HG02571 (cell line): Measurements from ENCODE around the gene TAX1BP1.

ENCODE experiments used
- ATAC-seq: cut with Tn5 transposase; IDR thresholded peaks from one replicate; pipeline ENCODE4 v1.9.1; 2021; ENCODE audit warnings: mild to moderate bottlenecking, moderate library complexity; ENCODE audit not compliant: unreplicated experiment

The TAX1BP1 gene

GRCh38 chr7:27739909-27740448 is at the start of gene TAX1BP1:
Gene TAX1BP1 (plus strand): TSS chr7:27740162. CDS start chr7:27748525, 8,363 bp downstream.
- peak; percentile 98 for ATAC-seq

- no peak for ATAC-seq
These were observed 49.3 kb upstream of the TAX1BP1 start for GRCh38 chr7:27690649-27691048.

DNA sequence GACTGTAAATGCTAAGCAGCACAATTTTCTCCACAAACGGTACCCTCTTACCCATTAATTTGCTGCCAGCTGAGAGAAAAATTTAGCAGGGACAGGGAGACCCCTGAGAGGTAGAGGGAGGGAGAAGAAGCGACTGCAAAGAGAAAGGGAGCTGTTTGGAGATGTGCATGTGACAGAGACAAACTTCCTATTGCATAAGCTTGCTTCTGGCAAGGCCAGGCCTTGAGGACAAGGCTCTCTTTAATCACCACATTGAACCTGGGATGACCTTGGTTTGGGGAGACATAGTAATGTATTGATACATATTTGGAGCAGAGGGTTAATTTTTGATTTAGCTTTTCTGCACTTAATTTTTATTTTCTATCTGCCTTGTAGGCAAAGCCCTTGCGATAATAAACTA is 46.2 kb upstream of the TAX1BP1 start:
- ATAC-seq: no peak

GRCh38 chr7:27695096-27695495 is 44.9 kb upstream of the TAX1BP1 start:
- ATAC-seq: no peak

DNA sequence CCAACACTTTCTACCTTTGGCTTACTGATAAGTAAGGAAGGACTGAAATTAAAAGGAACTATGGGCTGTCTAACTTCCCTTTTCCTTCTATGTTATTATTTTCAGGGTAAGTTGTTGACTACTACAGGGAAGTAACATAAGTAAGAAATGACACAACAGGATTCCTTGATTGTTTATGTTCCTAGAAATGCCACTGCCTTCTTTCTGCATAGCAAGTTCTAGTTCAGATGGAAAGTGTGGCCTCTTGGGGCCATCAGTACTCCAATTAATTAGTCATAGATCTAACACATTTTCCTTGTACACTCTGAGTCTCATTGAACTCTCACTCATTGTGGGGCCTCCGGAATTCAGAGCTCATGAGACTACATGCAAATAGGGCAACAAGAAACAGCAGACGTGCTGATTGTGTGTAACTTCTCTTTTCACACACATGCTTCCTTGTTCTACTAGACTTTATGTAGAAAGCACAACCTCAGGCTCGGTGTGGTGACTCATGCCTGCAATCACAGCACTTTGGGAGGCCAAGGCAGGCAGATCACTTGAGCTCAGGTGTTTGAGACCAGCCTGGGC is 42.0 kb upstream of the TAX1BP1 start:
- ATAC-seq: peak; percentile 77

GRCh38 chr7:27699751-27700150 is 40.2 kb upstream of the TAX1BP1 start:
- ATAC-seq: no peak

GRCh38 chr7:27700501-27700900 is 39.5 kb upstream of the TAX1BP1 start:
- no peak for ATAC-seq

DNA sequence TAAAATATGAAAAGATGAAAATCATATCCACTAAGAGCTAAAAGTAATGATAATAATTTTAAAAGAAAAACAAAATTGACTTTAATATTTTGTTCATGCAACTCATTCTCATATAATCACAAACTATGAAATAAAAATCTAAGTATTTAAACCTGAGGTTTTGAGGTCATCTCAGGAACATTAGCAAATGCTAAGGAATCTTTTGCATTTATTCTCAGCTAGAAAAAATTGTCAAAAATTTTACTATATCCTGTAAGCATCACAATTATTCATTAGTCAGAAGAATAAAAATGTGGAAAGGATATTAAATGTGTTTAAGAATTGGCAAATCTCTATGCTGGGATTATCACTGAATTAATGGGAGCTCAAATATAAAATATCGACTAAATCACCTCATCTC is 36.8 kb upstream of the TAX1BP1 start:
- ATAC-seq: no peak

- no peak for ATAC-seq
These were observed 35.4 kb upstream of the TAX1BP1 start for GRCh38 chr7:27704422-27705199.

- ATAC-seq: no peak
These were observed 34.8 kb upstream of the TAX1BP1 start for GRCh38 chr7:27705200-27705594.

GRCh38 chr7:27708485-27708884 is 31.5 kb upstream of the TAX1BP1 start:
- no peak for ATAC-seq

DNA sequence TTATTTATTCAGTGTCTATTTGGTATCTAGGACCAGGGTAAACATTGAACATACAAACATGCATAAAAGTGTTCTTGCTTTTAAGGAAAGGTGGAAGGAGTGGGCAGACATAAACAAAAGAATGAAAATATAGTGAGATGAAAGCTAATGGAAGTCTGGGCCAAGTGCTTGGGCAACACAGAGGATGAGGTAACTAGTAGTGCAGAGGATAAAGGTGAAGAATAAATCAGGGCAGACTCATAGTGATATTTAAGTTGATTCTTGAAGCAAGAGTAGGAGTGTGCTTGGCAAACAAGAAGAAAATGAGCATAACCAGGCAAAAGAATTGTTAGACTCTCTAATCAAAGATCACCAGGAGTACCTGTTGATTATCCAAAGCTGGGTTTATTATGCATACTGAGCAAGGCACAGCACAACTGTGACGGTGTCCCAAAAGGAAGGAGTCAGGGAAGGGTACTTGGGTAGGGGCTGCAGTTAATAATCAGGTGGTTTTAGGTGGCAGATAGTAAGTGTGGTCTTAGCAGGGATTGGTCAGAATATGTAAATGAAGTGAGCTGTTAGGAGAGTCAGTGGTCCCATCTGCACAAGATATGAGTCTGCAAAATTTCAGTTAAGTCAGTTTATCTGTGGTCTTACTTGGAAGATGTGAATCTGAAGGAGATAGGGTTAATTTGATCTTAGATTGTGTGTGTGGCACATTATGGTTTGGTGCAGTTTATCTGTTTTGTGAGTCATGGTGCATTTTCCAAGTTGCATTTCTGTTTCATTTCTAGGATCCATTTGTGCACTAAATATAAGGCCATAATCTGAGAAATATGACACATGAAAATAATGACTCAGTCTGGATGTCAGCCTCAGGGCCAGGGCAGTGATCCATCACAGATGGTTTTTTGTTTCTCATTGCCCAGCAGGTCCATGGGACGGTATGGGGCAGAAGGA is 30.6 kb upstream of the TAX1BP1 start:
- no peak for ATAC-seq

- no peak for ATAC-seq
These were observed 27.7 kb upstream of the TAX1BP1 start for GRCh38 chr7:27712217-27712616.

DNA sequence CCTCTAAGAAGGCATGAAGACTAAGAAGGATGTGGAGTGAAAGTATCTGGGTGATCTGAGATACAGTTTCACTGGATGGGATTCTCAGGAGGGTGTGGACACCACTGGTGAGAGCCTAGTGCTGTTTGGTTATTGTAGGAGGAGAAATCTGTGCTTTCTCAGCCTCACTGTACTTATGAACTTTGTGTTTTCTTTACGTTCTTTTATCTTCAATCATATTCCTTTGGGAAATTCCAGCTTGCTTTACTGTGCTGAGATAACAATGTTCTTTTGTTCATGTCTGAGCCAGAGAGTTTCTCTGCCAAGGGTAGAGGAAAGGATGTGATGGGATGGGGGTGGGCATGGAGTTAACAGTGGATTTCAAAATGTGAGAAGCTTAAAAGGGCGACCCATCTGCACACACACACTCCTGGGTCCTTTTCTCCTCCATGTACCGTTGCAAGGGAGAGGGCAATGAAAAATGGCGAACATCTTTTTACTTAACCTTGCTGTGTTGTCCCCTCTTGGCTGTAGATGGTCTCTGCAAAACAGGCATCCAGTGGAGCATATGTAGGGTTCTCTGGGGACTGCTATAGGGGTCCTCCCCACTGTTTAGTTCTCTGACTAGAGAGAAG is 25.0 kb upstream of the TAX1BP1 start:
- ATAC-seq: no peak

DNA sequence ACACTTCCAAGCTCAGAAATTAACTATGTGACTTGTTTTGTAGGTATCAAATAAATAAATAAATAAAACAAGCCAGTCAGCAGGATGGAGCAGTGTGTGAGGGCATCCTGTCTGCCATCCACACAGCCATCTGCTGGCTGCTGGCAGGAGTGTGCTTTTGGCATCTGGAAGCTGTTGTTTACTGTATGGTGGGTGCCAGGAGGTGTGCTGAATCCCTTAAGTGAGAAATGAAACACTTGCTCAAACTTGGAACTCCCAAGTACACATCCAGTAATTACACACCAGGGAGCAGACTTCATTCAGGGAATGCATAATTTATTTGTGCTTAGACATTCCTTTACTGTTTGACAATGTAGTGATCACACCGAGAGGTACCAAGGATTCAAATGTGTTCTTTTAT is 16.9 kb upstream of the TAX1BP1 start:
- no peak for ATAC-seq

DNA sequence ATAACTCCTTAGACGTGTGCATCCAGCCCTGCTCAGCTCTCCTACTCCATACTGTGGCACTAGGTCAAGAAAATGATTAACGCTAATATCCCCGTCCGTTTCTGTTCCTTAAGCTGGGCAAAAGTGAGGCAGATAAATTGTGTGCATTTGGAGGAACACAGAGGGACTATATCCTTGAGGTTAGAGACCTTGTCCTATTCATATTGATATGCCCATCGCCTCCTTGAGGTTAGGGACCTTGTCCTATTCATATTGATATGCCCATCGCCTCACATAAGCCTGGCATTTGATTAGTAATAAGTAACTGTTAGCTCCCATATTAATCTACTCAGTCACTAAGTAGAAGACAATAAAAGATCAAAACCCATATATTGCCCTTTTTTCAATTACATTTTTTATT is 12.9 kb upstream of the TAX1BP1 start:
- no peak for ATAC-seq

- ATAC-seq: no peak
These were observed 9.8 kb upstream of the TAX1BP1 start for GRCh38 chr7:27730112-27730511.

DNA sequence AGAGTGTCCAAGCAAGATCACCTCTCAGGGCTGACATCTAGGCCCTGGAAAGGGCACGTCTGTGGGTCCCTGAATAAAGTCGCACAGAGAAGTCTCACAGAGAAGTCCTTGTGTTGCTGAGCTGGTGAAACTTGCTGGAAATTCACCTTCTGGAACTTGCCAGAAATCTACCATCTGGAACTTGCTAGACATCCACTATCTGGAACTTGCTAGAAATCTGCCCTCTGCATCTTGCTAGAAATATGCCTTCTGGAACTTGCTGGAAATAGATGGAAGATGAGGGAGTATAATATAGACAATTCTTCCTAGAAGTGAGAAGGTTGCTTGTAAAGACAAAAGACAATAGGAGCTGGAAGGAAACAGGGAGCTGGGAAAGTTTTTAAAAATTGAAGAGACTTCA is 5.4 kb upstream of the TAX1BP1 start:
- ATAC-seq: no peak

- no peak for ATAC-seq
These were observed 4.8 kb upstream of the TAX1BP1 start for GRCh38 chr7:27735165-27735564.

GRCh38 chr7:27735831-27736230 is 4.1 kb upstream of the TAX1BP1 start:
- no peak for ATAC-seq

DNA sequence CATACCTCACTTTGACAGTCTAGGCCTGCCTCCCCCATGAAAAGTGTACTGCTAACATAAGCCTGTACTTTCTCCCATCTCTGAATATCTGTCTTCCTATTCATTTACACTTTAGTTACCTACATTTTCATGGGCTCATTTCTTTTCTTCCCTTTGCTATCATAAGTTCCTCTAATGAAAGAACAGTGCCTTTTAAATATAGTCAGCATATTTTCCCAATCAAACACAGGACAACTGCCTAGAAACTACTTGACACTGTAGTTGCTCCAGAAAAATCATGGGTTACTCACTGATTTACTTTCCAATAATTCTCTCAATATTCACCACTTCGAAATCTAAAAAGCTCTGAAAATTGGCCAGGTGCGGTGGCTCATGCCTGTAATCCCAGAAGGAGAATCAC is 2.8 kb upstream of the TAX1BP1 start:
- no peak for ATAC-seq
